ENCODE measurements around the gene FGF14. TPM values are rescaled to one million over a fixed set of nuclear protein-coding genes. Genes with fewer than 3 reads are reported as not detected.

Gene FGF14
- total RNA-seq, 2 experiments from 2014 or later: not detected

GRCh38 chr13:102227741-102228140 is 174.1 kb downstream of the FGF14 start:
- H3K9me2 ChIP-seq (ENCODE audit: insufficient read depth, low read length): no peaks in the 10 kb centered on the region
- H3K4me3 ChIP-seq (ENCODE audit: low read depth, low read length, poor library complexity, severe bottlenecking): no peak overlapping the region
- ChIA-PET POLR2A (no interaction called here), CTCF (ENCODE audit: unreplicated experiment) (no interaction called here)
- H3K9me3 ChIP-seq (ENCODE audit: low read length): no peaks in the 10 kb centered on the region
- TF ChIP-seq EZH2phosphoT487 (IDR thresholded peaks at IDR 0.05; ENCODE audit: borderline replicate concordance, low read depth, low read length): no peak
- no peak for TF ChIP-seq CTCF (conservative IDR thresholded peaks at IDR 0.05; ENCODE audit: low read length)
- BruUV-seq (replicated peaks): no TSS peak
- no peak overlapping the region for H2AFZ ChIP-seq (ENCODE audit: low read length)
- no peaks in the 10 kb centered on the region for H3K79me2 ChIP-seq (ENCODE audit: insufficient read depth, low read depth, low read length)
- DNase-seq (ENCODE audit: low spot score): no peak
- no peaks in the 10 kb centered on the region for H4K20me1 ChIP-seq (ENCODE audit: insufficient read depth, low read length)
- no peak overlapping the region for H3K4me2 ChIP-seq (ENCODE audit: low read length)
- H3K27ac ChIP-seq (ENCODE audit: low read depth, low read length, poor library complexity, severe bottlenecking): no peak overlapping the region
- H3K4me1 ChIP-seq (ENCODE audit: insufficient read depth, low read length, poor library complexity, severe bottlenecking): no peaks in the 10 kb centered on the region
- intact Hi-C loops (cut with micrococcal nuclease; ENCODE audit: unreplicated experiment): no loop called here
- no peaks in the 10 kb centered on the region for H3K36me3 ChIP-seq (ENCODE audit: insufficient read depth, low read length)

- Histone ChIP-seq H3K27ac (ENCODE audit: low read depth, low read length, poor library complexity, severe bottlenecking) (no peak overlapping the region), H3K4me2 (ENCODE audit: low read length) (no peak overlapping the region), H3K36me3 (ENCODE audit: insufficient read depth, low read length) (no peaks in the 10 kb centered on the region), H2AFZ (ENCODE audit: low read length) (no peak overlapping the region), H3K9me2 (ENCODE audit: insufficient read depth, low read length) (no peaks in the 10 kb centered on the region), H3K79me2 (ENCODE audit: insufficient read depth, low read depth, low read length) (no peaks in the 10 kb centered on the region), H3K4me1 (ENCODE audit: insufficient read depth, low read length, poor library complexity, severe bottlenecking) (no peaks in the 10 kb centered on the region), H3K9me3 (ENCODE audit: low read length) (no peaks in the 10 kb centered on the region), H4K20me1 (ENCODE audit: insufficient read depth, low read length) (no peaks in the 10 kb centered on the region), H3K4me3 (ENCODE audit: low read depth, low read length, poor library complexity, severe bottlenecking) (no peak overlapping the region)
- TF ChIP-seq EZH2phosphoT487 (IDR thresholded peaks at IDR 0.05; ENCODE audit: borderline replicate concordance, low read depth, low read length) (no peak), CTCF (conservative IDR thresholded peaks at IDR 0.05; ENCODE audit: low read length) (no peak)
- intact Hi-C loops (cut with micrococcal nuclease; ENCODE audit: unreplicated experiment): no loop called here
- ChIA-PET POLR2A (no interaction called here), CTCF (ENCODE audit: unreplicated experiment) (no interaction called here)
- no TSS peak for BruUV-seq (replicated peaks)
- DNase-seq (ENCODE audit: low spot score): no peak
These were observed 175.3 kb downstream of the FGF14 start for GRCh38 chr13:102226591-102226990.

- Histone ChIP-seq H2AFZ (ENCODE audit: low read length) (no peak overlapping the region), H3K27ac (ENCODE audit: low read depth, low read length, poor library complexity, severe bottlenecking) (no peak overlapping the region), H3K36me3 (ENCODE audit: insufficient read depth, low read length) (no peaks in the 10 kb centered on the region), H3K79me2 (ENCODE audit: insufficient read depth, low read depth, low read length) (no peaks in the 10 kb centered on the region), H3K4me2 (ENCODE audit: low read length) (no peak overlapping the region), H3K4me3 (ENCODE audit: low read depth, low read length, poor library complexity, severe bottlenecking) (no peak overlapping the region), H3K9me3 (ENCODE audit: low read length) (no peaks in the 10 kb centered on the region), H3K4me1 (ENCODE audit: insufficient read depth, low read length, poor library complexity, severe bottlenecking) (no peaks in the 10 kb centered on the region), H3K9me2 (ENCODE audit: insufficient read depth, low read length) (no peaks in the 10 kb centered on the region), H4K20me1 (ENCODE audit: insufficient read depth, low read length) (no peaks in the 10 kb centered on the region)
- no peak for DNase-seq (ENCODE audit: low spot score)
- intact Hi-C loops (cut with micrococcal nuclease; ENCODE audit: unreplicated experiment): no loop called here
- TF ChIP-seq CTCF (conservative IDR thresholded peaks at IDR 0.05; ENCODE audit: low read length): no peak
- TF ChIP-seq EZH2phosphoT487 (IDR thresholded peaks at IDR 0.05; ENCODE audit: borderline replicate concordance, low read depth, low read length): no peak
- ChIA-PET CTCF (ENCODE audit: unreplicated experiment) (no interaction called here), POLR2A (no interaction called here)
- BruUV-seq (replicated peaks): no TSS peak
These were observed 176.0 kb downstream of the FGF14 start for GRCh38 chr13:102225892-102226291.
